Measurements from ENCODE around the gene ABHD12. TPM values are rescaled to one million over a fixed set of nuclear protein-coding genes. Genes with fewer than 3 reads are reported as not detected.

Gene ABHD12
- total and polyA plus RNA-seq, 12 donors = 17.6 to 95.8 (median 54.1) TPM

- Histone ChIP-seq H3K36me3 (replicated peaks in 1 of 2) (no peaks in the 10 kb centered on the region), H3K27me3 (no peaks in the 10 kb centered on the region), H3K9me3 (replicated peaks in 1 of 3) (no peaks in the 10 kb centered on the region), H3K4me3 (no peak overlapping the region), H3K27ac (peak overlapping the region in 1 of 5 donors; percentile 9), H3K4me1 (replicated peaks in 1 of 2) (peaks cover 0 to 24% of the 10 kb centered on the region in 2 donors)
- no peak for TF ChIP-seq CTCF (IDR thresholded peaks at IDR 0.05)
- no peak for TF ChIP-seq POLR2A (IDR thresholded peaks at IDR 0.05)
- DNase-seq = no peak
- 46 to 64% (median 55%) methylated on average over 3 of the region's 3 CpGs for WGBS, 4 donors
- intact Hi-C loops (cut with DNase I) = no loop called here
These were observed 37.3 kb downstream of the ABHD12 start for GRCh38 chr20:25353353-25353746.

GRCh38 chr20:25352746-25353145 lies 37.9 kb downstream of the ABHD12 start:
- Histone ChIP-seq H3K36me3 (replicated peaks in 1 of 2) (no peaks in the 10 kb centered on the region), H3K4me3 (no peak overlapping the region), H3K4me1 (replicated peaks in 1 of 2) (peaks cover 0 to 24% of the 10 kb centered on the region in 2 donors), H3K27ac (peak overlapping the region in 1 of 5 donors; percentile 29), H3K9me3 (replicated peaks in 1 of 3) (no peaks in the 10 kb centered on the region), H3K27me3 (no peaks in the 10 kb centered on the region)
- DNase-seq = no peak
- TF ChIP-seq POLR2A (IDR thresholded peaks at IDR 0.05) = no peak
- TF ChIP-seq CTCF (IDR thresholded peaks at IDR 0.05) = no peak
- intact Hi-C loops (cut with DNase I) = no loop called here
- 89 to 95% (median 94%) methylated on average over 3 of the region's 3 CpGs for WGBS, 4 donors

GRCh38 chr20:25351024-25351360 lies 39.6 kb downstream of the ABHD12 start:
- Histone ChIP-seq H3K4me3 (no peak overlapping the region), H3K4me1 (replicated peaks in 1 of 2) (peaks cover 0 to 18% of the 10 kb centered on the region in 2 donors), H3K9me3 (replicated peaks in 1 of 3) (no peaks in the 10 kb centered on the region), H3K36me3 (replicated peaks in 1 of 2) (no peaks in the 10 kb centered on the region), H3K27ac (no peak overlapping the region), H3K27me3 (no peaks in the 10 kb centered on the region)
- intact Hi-C loops (cut with DNase I) = no loop called here
- TF ChIP-seq CTCF (IDR thresholded peaks at IDR 0.05) (no peak), POLR2A (IDR thresholded peaks at IDR 0.05) (no peak)
- DNase-seq = no peak

GRCh38 chr20:25346349-25346748 lies 44.3 kb downstream of the ABHD12 start:
- DNase-seq = no peak
- no peak overlapping the region for H3K4me3 ChIP-seq
- H3K27ac ChIP-seq = no peak overlapping the region
- no peaks in the 10 kb centered on the region for H3K36me3 ChIP-seq (replicated peaks in 1 of 2)
- 89 to 96% (median 93%) methylated on average over 6 of the region's 6 CpGs for WGBS, 4 donors
- no peaks in the 10 kb centered on the region for H3K9me3 ChIP-seq (replicated peaks in 1 of 3)
- no peaks in the 10 kb centered on the region for H3K27me3 ChIP-seq
- H3K4me1 ChIP-seq (replicated peaks in 1 of 2) = peaks cover 0 to 5% of the 10 kb centered on the region in 2 donors
- TF ChIP-seq CTCF (IDR thresholded peaks at IDR 0.05) (no peak), POLR2A (IDR thresholded peaks at IDR 0.05) (no peak)
- intact Hi-C loops (cut with DNase I) = no loop called here
